HG03460 (cell line): ENCODE measurements around the gene CES5A.
"Not testable (repeated sequence)": the region's sequence is repeated elsewhere in the genome, so short reads cannot be mapped to it uniquely, and the experiment has no call there.

Experiments
- ATAC-seq: cut with Tn5 transposase; IDR thresholded peaks from one replicate; pipeline ENCODE4 v1.9.1; 2021; ENCODE audit not compliant: unreplicated experiment

CES5A gene

DNA sequence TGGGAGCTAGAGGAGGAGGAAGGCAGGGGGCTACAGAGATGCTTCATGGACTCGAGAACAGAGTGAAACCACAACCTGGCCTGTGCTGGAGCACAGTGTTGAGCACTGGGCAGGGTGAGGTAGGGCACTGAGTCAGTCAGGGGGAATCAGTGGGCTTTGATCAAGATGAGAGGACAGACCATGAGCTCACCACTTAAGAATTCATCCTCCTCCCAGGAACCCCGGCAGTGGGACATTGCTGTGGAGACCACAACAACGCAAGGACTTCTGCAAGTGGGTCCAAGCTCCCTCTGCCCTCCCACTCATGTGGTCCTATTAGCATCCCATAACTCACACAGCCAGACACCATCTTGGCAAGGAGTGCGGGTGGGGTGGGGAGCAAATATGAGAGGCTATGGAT lies 1.7 kb upstream of the CES5A start:
- ATAC-seq = no peak

DNA sequence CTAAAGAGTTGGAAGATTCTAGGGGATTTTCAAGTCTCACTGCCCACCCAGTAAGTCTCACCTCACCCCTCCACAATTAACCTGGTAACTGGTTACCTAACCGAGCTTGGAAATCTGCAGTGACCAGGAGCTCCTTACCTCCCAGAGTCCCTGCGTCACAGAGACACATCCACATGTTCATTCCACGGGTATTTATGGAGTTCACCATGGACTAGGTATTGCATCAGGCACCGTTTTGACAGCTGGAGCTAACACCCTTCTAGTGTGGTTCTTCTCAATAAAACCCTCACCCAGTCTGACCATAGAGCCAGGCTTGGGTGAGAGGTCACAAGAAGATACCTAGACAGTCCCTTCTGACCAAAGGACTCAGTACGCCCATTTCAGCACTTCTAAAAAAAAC lies 2.1 kb downstream of the CES5A start:
- ATAC-seq = no peak

DNA sequence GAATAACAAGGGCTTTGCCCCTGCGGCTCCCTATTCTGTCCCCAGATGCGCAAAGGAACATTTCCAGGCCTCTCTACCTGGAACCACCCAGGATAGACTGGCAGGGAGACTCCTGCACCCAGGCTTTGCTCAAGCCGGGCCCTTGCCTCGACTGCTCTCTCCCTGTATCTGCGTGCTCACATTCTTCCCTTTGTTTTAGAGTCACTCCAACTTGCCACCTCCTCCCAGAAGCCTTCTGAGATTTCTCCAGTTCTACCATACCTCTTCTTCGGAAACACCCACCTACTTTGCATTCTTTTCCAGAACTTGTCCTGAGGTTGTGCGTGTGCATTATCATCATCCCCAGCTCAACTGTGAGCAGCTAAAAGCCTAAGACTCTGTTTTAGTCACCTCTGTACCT lies 3.0 kb downstream of the CES5A start:
- no peak for ATAC-seq

DNA sequence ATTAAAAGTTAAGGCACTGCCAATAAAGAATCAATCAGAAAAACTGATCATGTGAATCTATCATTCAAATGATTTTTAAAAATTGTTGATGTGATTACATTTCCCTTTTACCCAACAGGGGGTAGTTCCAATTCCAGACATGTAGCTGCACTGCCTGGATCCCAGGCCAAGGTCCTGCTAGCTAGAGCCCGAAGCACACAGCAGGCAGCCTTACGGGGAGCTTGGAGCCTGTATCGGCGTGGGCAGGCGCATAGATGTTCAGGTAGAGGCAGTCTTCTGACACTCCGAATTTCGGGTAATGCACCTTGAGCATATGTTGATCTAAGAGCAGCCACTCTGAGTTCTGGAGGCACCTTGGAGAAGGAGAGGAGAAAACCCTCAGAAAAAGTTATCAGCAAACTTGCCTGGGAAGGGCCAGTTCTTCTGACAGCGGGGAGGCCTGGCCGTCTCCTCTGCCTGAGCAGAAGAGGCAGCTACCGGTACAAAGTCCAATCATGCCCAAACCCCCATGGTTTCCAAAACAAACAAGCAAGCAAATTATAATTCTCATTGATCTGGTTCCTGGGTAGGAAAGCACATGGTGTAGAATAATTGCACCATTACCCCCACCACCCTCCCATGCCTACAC lies 3.6 kb downstream of the CES5A start:
- ATAC-seq = no peak

DNA sequence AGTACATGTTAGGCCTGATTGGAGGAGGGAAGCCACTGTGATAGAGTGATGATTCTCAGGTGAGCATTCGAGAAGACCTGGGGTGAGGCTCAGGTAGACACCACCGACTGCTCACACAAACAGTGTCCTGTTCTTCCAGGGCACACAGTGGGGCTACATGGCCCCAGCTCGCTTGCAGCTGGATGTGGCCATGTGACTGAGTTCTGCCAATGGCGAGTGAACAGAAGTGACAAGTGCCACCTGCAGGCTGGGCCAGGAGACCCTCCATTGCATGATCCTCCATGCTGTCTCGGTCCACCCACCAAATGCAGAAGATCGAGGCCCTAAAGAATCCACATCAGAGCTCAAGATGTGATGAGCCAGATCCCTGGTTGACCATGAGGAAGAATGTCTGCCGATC lies 6.2 kb downstream of the CES5A start:
- no peak for ATAC-seq

DNA sequence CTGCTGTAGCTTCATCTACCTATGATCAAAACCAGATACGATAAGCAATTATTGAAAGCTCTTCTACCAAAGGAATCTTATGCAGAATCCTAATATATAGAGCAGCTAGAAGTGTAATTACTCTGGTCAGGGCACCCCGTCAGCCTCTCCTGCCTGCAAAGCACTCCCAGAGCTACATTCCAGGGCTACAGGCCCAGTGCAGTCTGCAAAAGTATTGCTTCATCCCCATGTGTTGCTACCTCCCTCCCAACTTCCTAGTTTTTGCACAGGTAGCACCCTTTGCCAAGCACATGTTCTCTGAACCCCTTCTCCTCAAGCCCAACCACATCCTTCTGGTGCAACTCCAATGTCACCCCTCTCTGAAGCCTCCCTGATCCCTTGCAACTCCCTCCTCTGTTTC lies 7.0 kb downstream of the CES5A start:
- ATAC-seq = no peak

DNA sequence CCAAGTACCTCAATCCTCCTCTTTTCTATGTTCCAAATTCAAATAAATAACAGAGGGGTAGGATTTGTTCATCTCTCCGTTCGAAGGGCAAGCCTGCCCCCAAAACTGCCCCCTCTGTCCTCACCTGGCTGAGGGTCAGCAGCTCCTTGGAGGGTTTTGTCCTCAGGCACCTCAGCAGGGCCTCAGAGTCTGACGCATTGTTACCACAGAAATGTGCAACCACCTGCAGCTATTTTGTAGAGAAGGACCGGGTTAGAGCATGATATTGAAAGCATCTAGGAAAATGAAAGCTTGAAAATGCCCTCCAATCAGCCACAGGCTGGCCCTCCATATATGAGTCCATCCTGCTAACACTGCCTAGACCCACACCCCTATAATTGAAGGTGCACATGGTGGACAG lies 13.9 kb downstream of the CES5A start:
- no peak for ATAC-seq

DNA sequence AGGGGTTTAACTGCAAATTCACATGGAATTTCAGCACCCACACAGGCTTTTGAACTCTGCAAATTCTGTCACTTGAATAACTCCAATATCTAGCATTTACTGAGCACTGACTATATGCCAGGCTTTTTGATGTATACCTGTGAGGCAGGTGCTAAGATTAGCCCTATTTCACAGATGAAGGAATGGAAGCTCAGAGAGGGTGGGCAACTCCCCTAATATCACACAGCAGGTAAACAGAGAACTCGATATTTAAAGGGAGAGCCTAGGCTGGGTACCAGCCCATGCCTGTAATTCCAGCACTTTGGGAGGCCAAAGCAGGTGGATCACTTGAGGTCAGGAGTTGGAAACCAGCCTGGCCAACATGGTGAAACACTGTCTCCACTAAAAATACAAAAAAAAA lies 17.5 kb downstream of the CES5A start:
- not testable (repeated sequence) for ATAC-seq

DNA sequence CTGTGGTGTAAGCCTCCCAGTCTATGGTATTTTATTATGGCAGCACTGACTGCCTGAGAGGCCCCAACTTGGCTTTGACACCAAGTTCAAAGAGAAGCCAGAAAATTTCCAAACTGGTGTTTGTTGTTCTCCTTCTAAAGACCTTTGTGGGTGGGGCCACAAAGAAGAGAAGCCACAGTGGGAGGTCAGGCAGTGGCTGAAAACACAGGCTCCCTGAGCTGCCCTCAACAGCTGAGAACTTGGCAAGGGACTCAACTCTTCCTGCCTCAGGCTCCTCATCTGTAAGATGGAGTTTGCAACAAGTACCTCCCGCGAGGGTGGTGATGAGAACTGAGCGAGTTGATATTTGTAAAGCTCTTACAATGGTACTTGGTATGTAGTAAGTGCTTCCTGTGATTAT lies 18.2 kb downstream of the CES5A start:
- no peak for ATAC-seq

DNA sequence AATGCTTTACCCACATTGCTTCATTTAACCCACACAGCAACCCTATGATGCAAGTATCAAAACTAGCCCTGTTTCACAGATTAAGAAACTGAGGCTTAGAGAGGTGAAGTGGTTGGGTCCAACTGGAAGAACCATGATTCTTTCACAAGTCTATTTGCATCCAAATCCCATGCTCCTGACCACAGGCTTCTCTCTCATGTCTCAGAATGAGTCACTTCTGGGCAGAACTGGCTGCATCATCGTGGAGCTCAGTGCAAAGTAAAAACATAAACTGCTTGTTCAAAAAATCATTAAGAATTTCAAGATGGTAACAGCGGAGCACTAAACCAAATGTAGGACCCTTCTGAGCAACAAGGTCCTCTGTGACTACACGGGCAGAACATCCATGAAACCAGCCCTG lies 22.1 kb downstream of the CES5A start:
- no peak for ATAC-seq

DNA sequence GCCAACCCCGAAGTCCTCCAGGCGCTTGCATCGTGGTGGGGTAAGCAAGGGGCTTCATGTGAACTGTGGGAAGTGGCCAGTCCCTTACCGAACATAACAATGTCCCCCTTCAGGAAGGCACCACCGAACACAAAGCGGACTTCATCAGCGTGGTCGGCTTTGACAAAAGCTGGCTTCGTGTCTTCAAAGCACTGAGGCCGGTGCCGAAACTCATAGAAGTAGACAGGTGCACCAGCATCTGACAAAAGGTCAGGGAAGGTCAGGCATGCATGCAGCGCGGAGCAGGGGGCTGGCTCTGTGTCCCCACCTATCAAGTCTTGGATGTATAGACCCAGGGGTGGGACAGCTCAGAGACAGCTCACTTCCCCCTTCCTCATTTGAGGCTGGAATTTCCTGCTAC lies 25.6 kb downstream of the CES5A start:
- ATAC-seq = no peak

DNA sequence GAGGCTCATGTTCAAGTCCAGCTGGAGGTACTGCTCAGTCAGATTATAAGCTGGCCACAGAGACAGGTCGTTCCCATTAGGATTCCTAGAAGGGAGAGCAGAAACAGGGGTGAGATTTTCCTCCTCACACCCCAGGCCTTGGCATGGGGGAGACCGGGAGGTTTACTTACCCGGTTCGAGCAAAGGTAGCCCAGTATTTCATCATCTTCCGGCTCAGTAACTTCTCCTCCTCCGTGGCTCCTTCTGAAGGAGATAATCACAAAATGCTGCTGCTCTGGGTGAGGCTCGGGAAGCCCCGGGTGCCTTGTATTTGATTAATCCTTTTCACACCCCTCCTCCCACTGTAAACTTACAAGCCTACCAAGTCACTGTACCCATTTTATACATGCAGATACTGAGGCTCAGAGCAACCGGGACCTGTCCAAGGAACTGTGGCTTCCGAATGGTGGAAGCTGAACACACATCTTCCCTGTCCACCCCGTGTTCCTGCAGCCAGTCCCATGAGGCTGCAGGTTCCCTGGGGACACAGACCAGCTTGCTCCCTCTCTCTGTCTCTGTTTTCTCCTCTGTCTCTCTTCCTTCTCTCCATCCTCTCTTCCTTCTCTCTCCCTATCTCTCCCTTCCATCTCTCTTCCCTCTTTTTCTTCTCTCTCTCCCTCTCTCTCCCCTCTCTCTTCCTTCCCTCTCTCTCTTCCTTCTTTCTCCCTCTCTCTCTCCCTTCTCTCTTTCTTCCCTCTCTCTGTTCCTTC lies 28.4 kb downstream of the CES5A start:
- no peak for ATAC-seq

DNA sequence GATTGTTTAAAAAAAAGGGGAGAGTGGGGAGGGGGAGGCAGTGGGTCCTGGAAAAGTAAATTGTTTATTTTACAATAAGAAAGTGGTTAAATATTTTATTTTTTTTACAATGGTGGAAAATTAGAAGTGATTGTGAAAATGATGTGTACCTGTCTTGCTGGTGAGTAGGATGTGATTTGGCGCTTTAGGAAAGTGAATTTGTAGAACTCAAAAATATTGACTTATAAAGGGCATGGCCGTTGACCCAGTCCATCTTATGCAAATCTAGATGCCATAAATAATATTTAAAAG lies 32.1 kb downstream of the CES5A start:
- no peak for ATAC-seq

DNA sequence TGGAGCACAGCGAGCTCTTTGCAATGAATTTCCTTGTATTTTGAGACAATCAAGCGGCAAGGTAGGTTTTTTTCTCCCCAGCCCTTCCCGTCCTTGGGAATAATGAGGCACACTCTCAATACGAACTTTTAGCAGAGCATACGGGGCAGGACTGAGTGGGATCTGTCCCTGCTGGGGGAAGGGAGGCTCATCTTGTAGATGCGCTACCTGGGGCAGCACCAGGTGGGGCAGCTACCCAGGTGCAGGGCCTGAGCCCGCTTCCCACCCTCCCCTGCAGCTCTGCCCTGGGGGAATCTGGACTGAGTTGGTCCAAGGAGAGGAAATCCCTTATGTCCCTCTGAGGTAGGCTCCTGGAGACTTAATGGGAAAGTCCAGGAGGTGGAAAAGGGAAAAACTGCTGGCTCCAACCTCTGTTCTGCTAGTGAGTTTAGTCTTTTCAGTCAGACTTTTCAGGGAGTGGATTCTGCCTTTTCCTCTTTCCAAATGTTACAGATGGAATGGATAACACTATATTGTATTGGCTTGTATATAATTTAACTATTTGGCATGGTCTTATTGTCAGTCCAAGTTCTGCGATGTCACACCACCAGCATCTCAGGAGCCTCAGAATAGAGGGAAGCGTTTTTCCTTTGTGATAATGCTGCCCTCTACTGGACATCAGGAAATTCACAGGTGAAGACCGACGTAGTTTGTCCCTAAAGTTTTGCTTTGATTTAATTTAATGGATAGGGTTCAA lies 32.6 kb downstream of the CES5A start:
- ATAC-seq = peak; percentile 61

DNA sequence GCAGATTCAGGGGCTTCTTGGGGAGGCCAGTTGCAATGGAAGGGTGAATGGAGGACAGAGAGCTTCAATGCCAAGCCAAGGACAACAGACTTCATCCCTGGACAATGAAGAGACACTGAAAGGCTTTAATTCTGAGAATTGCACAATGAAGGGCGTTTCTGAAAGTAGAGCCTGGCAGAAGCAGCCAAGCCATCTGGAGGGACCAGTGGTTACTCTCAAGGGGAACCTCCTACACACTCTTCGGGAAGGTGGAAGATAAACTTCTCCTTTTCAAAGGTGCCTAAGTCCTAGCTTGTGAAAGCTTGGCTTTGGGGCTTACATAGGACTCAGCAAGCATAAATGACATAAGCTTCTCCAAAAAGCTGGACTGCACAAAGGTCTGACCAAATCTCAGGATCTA lies 36.1 kb downstream of the CES5A start:
- ATAC-seq = no peak

DNA sequence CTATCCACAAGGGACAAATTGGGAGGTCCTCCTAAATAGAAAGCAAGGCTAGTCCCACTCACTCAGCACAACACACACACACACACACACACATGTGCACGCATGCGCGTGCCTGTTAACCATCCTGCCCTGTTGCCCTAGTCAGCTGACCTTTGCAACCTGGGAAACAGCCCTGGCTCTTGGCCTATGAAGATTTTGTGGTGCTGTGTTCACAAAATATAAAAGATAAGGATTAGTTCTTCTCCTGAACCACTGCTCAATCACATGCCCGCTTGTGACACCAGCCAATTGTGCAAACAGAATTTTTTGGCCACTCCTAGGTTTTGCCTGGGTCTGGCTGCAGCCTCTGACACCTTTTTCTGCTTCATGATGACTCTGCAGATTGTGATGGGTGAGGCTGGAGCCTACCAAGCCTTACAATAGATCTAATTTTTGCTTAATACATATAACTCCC lies 39.0 kb downstream of the CES5A start:
- no peak for ATAC-seq

DNA sequence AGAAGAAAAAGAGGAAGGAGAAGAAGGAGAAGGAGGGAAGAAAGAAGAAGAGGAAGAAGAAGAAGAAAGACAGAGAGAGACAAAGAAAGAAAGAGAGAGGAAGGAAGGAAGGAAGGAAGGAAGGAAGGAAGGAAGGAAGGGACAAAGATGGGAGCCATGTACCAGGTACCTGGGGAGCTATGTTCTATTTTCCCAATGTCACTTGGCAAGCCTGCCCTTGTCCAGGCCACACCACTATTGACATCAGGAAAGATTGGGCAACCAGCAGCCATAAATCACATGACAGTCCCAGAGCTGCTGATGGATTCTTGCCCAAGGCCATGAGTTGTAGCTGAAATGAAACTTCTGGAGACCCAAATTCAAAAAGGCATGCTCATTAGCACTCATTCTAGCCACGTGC lies 39.6 kb downstream of the CES5A start:
- ATAC-seq = no peak

DNA sequence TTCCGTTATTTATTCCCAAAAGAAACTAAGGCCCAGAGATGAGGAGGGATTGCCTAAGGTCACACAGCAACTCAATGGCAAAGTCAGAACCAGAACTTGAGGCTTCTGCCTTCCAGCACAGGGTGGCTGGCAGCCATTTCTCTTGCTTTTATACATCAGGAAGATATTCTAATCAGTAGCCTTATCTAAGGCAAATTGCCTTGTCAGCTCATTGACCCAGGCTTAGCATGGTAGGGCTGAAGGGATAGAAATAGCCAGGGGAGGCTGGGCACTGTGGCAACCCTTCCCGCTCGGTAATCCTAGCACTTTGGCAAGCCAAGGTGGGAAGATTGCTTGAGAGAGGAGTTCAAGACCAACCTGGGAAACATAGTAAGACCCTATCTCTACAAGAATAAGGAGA lies 40.0 kb downstream of the CES5A start:
- ATAC-seq = not testable (repeated sequence)

DNA sequence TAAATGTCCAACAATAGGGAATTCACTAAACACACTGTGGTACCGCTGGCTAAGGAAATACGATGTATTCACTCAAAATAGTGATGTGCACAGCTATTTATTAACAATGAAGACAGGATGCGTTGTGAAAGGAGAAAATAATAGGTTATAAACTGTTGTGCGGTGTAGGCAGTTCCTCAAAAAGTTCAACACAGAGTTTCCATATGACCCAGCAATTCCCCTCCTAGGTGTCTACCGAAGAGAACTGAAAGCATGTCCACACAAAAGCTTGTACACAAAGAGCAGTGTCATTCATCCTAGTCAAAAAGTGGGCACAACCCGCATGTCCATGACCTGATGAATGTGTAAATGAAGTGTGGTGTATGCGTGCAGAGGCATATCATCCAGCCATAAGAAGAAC lies 41.1 kb downstream of the CES5A start:
- peak; percentile 84 for ATAC-seq

DNA sequence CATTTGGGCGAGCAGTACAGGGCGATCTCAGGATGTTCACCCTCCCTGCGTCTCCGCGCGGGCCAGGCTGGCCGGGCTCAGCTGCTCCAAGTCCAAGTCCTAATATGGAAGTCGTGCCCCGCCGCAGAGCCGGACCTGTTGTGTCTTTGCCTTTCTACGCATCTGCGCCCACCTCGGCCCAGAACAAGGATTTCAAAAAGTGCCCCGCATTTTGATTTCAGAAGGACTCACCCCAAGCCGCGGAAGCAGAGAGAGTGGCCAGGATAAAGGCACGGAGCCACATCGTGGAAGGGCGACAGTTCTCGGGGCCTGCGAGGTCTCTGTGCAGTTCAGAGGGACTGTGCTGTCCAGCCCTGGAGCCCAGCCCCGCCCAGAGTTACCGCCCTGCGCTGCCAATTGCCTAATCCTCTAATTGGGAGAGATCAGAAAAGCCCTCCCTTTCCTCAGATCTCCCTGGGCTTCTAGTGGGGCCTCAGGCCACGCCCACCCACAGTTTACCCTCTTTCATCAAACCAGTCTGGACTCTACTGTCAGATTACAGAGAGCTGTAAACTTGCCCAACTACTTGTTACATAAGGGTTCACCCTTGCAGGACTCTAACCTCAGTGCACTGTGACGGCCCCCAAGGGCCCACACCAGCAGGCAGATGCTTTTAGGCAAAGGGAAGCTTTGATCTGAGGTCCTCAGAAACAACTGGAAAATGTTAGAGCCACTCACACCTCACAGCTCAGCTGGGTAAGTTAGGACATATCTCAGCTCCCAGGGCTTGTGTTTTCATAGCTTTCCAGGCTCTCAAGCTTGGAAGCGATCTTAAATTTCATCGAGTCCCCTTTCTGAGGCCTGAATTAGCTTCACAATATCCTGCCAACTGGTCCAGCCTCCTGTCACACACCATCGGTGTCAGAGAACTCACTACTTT lies 42.1 kb downstream of the CES5A start, which contains the start of gene CES1:
Gene CES1 (minus strand): TSS at position 324 of the 919 bp plus-strand sequence. CDS start 41 bp downstream, at position 283.
- no peak for ATAC-seq

DNA sequence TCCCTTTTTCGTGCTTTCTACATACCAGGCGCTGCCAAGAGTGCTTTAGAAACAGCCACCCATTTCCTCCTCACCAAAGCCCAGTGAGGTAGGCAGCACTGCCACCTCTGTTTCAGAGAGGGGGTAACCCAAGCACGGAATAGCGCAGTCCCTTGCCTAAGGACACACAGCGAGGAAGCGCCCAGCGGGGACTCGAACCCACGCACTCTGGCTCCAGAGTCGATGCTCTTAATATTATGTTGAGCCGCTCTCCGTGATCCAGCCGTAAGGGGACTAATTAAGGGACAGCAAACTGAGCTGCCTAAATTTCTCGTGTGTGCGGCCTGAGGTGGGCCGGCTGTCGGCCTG lies 42.8 kb downstream of the CES5A start:
- no peak for ATAC-seq
